Activated CD4-positive, alpha-beta T cell treated with anti-CD3 and anti-CD28 coated beads, Interleukin-2, amount 10 ng/mL, durations not matched to agents 24 days and 14 days (primary cell): ENCODE measurements around the gene HIF1A. TPM values are rescaled to one million over a fixed set of nuclear protein-coding genes. Genes with fewer than 3 reads are reported as not detected.
"Not testable (repeated sequence)": the region's sequence is repeated elsewhere in the genome, so short reads cannot be mapped to it uniquely, and the experiment has no call there.

Experiments
- DNase-seq: peaks from one replicate; pipeline ENCODE4 v3.0.0; 2022
- H3K27ac Mint-ChIP-seq: one replicate; pipeline ENCODE4 v1.8.0; 2022; ENCODE audit warnings: mild to moderate bottlenecking, mixed read lengths
- H3K27me3 Mint-ChIP-seq: one replicate; pipeline ENCODE4 v1.8.0; 2022; ENCODE audit warnings: mixed read lengths
- H3K36me3 Mint-ChIP-seq: one replicate; pipeline ENCODE4 v1.8.0; 2022; ENCODE audit warnings: low read depth, mild to moderate bottlenecking, mixed read lengths
- H3K4me1 Mint-ChIP-seq: one replicate; pipeline ENCODE4 v1.8.0; 2021; ENCODE audit warnings: mixed read lengths
- H3K4me3 Mint-ChIP-seq: one replicate; pipeline ENCODE4 v1.8.0; 2022; ENCODE audit warnings: mild to moderate bottlenecking, moderate library complexity, mixed read lengths
- H3K9me3 Mint-ChIP-seq: one replicate; pipeline ENCODE4 v1.8.0; 2021; ENCODE audit warnings: mixed read lengths
- intact Hi-C: fragments of 100-400 bp; cut with micrococcal nuclease; formaldehyde crosslinking; loops from one replicate; pipeline ENCODE4 v1.15.1; 2023
- total RNA-seq: library from RNA; stranded (reverse); gene quantifications from 2 replicates; pipeline ENCODE4 v1.2.3, GENCODE V29; 2022

Gene HIF1A
- total RNA-seq, 1 donor from 2014 or later = 181 TPM

- Mint-ChIP-seq H3K36me3 (peaks cover 30% of the 10 kb centered on the region), H3K9me3 (peaks cover 3% of the 10 kb centered on the region), H3K4me1 (peaks cover 71% of the 10 kb centered on the region), H3K27me3 (no peaks in the 10 kb centered on the region), H3K4me3 (no peak overlapping the region), H3K27ac (no peak overlapping the region)
- no peak for DNase-seq
- intact Hi-C loops = loop anchor here (2.0 kb wide), 1 partner anchor 14 kb away; no protein-coding TSS in a partner anchor
Observed at GRCh38 chr14:61705017-61705416, 9.7 kb downstream of the HIF1A start.

- DNase-seq = no peak
- Mint-ChIP-seq H3K4me1 (peaks cover 69% of the 10 kb centered on the region), H3K9me3 (no peaks in the 10 kb centered on the region), H3K36me3 (peaks cover 23% of the 10 kb centered on the region), H3K27ac (peak overlapping the region; percentile 2), H3K27me3 (no peaks in the 10 kb centered on the region), H3K4me3 (peak overlapping the region; percentile 5)
- intact Hi-C loops = no loop called here
Observed at GRCh38 chr14:61706096-61706690, 10.9 kb downstream of the HIF1A start.

GRCh38 chr14:61707774-61708173, 12.5 kb downstream of the HIF1A start:
- H3K27me3 Mint-ChIP-seq, DNase-seq, H3K4me3 Mint-ChIP-seq, intact Hi-C loops, H3K27ac Mint-ChIP-seq, H3K9me3 Mint-ChIP-seq: not testable (repeated sequence)
- H3K36me3 Mint-ChIP-seq = peaks cover 21% of the 10 kb centered on the region
- H3K4me1 Mint-ChIP-seq = peaks cover 71% of the 10 kb centered on the region

GRCh38 chr14:61708693-61709092, 13.4 kb downstream of the HIF1A start:
- peaks cover 23% of the 10 kb centered on the region for H3K36me3 Mint-ChIP-seq
- peaks cover 70% of the 10 kb centered on the region for H3K4me1 Mint-ChIP-seq
- H3K4me3 Mint-ChIP-seq, H3K9me3 Mint-ChIP-seq, intact Hi-C loops, H3K27me3 Mint-ChIP-seq, DNase-seq: not testable (repeated sequence)
- peak overlapping the region; percentile 60 for H3K27ac Mint-ChIP-seq

- H3K36me3 Mint-ChIP-seq = peaks cover 30% of the 10 kb centered on the region
- intact Hi-C loops = loop anchor here (1.0 kb wide), 2 partner anchors 9 kb away; no protein-coding TSS in a partner anchor
- no peak for DNase-seq
- H3K27ac Mint-ChIP-seq = peak overlapping the region; percentile 68
- peak overlapping the region; percentile 53 for H3K4me3 Mint-ChIP-seq
- H3K9me3 Mint-ChIP-seq = no peaks in the 10 kb centered on the region
- H3K4me1 Mint-ChIP-seq = peaks cover 62% of the 10 kb centered on the region
- no peaks in the 10 kb centered on the region for H3K27me3 Mint-ChIP-seq
Observed at GRCh38 chr14:61710853-61711817, 15.8 kb downstream of the HIF1A start.

GRCh38 chr14:61712137-61712536, 16.8 kb downstream of the HIF1A start:
- Mint-ChIP-seq H3K36me3 (peaks cover 22% of the 10 kb centered on the region), H3K27ac (peak overlapping the region; percentile 52), H3K4me3 (peak overlapping the region; percentile 10), H3K9me3 (no peaks in the 10 kb centered on the region), H3K4me1 (peaks cover 57% of the 10 kb centered on the region), H3K27me3 (no peaks in the 10 kb centered on the region)
- intact Hi-C loops = loop anchor here (2.0 kb wide), 1 partner anchor 13 kb away; no protein-coding TSS in a partner anchor
- no peak for DNase-seq

GRCh38 chr14:61713724-61714437, 18.6 kb downstream of the HIF1A start:
- peaks cover 60% of the 10 kb centered on the region for H3K4me1 Mint-ChIP-seq
- intact Hi-C loops = loop anchor here (2.0 kb wide), 2 partner anchors 15 kb away; no protein-coding TSS in a partner anchor

GRCh38 chr14:61716956-61717355, 21.6 kb downstream of the HIF1A start:
- no peak for DNase-seq
- no peaks in the 10 kb centered on the region for H3K9me3 Mint-ChIP-seq
- H3K4me3 Mint-ChIP-seq = no peak overlapping the region
- peaks cover 61% of the 10 kb centered on the region for H3K4me1 Mint-ChIP-seq
- peaks cover 26% of the 10 kb centered on the region for H3K36me3 Mint-ChIP-seq
- no peaks in the 10 kb centered on the region for H3K27me3 Mint-ChIP-seq
- intact Hi-C loops = no loop called here
- H3K27ac Mint-ChIP-seq = peak overlapping the region; percentile 70

More at GRCh38 chr14:61713724-61714437, 18.6 kb downstream of the HIF1A start:
- DNase-seq = no peak
- Mint-ChIP-seq H3K27me3 (no peaks in the 10 kb centered on the region), H3K4me3 (peak overlapping the region; percentile 12), H3K9me3 (no peaks in the 10 kb centered on the region), H3K36me3 (peaks cover 13% of the 10 kb centered on the region), H3K27ac (peak overlapping the region; percentile 49)

- no peak overlapping the region for H3K27ac Mint-ChIP-seq
- peaks cover 27% of the 10 kb centered on the region for H3K36me3 Mint-ChIP-seq
- DNase-seq = no peak
- peaks cover 54% of the 10 kb centered on the region for H3K4me1 Mint-ChIP-seq
- H3K9me3 Mint-ChIP-seq = no peaks in the 10 kb centered on the region
- H3K27me3 Mint-ChIP-seq = no peaks in the 10 kb centered on the region
- intact Hi-C loops = loop anchor here (2.0 kb wide), 1 partner anchor 13 kb away; no protein-coding TSS in a partner anchor
- H3K4me3 Mint-ChIP-seq = peak overlapping the region; percentile 44
Observed at GRCh38 chr14:61718039-61718438, 22.7 kb downstream of the HIF1A start.

- peaks cover 58% of the 10 kb centered on the region for H3K4me1 Mint-ChIP-seq
- no peaks in the 10 kb centered on the region for H3K27me3 Mint-ChIP-seq
- H3K27ac Mint-ChIP-seq = peak overlapping the region; percentile 59
- peak overlapping the region; percentile 70 for H3K4me3 Mint-ChIP-seq
- H3K36me3 Mint-ChIP-seq = peaks cover 36% of the 10 kb centered on the region
- no peak for DNase-seq
- peaks cover 3% of the 10 kb centered on the region for H3K9me3 Mint-ChIP-seq
- intact Hi-C loops = loop anchor here (1.0 to 2.0 kb wide), 2 partner anchors 8 to 15 kb away; no protein-coding TSS in a partner anchor
Observed at GRCh38 chr14:61719344-61720293, 24.3 kb downstream of the HIF1A start.

GRCh38 chr14:61720294-61720661, 25.0 kb downstream of the HIF1A start:
- H3K36me3 Mint-ChIP-seq = peaks cover 38% of the 10 kb centered on the region
- no peak for DNase-seq
- H3K4me3 Mint-ChIP-seq = peak overlapping the region; percentile 70
- intact Hi-C loops = loop anchor here (1.0 kb wide), 1 partner anchor 9 kb away; no protein-coding TSS in a partner anchor
- H3K27ac Mint-ChIP-seq = peak overlapping the region; percentile 59
- peaks cover 4% of the 10 kb centered on the region for H3K9me3 Mint-ChIP-seq
- peaks cover 62% of the 10 kb centered on the region for H3K4me1 Mint-ChIP-seq
- no peaks in the 10 kb centered on the region for H3K27me3 Mint-ChIP-seq

- Mint-ChIP-seq H3K4me3 (no peak overlapping the region), H3K27me3 (no peaks in the 10 kb centered on the region), H3K9me3 (peaks cover 4% of the 10 kb centered on the region), H3K36me3 (peaks cover 38% of the 10 kb centered on the region), H3K27ac (peak overlapping the region; percentile 79), H3K4me1 (peaks cover 60% of the 10 kb centered on the region)
- DNase-seq = no peak
- intact Hi-C loops = loop anchor here (1.0 kb wide), 1 partner anchor 9 kb away; no protein-coding TSS in a partner anchor
Observed at GRCh38 chr14:61720741-61721140, 25.4 kb downstream of the HIF1A start.
